ENCODE measurements around the gene PRCP.

- TF ChIP-seq CTCF (conservative IDR thresholded peaks at IDR 0.05; ENCODE audit: low read depth, low read length) (no peak), EZH2 (IDR thresholded peaks at IDR 0.05; ENCODE audit: borderline replicate concordance, low read depth, low read length, poor library complexity, severe bottlenecking) (no peak)
Observed at GRCh38 chr11:82786836-82787235, 113.4 kb downstream of the PRCP start.
